ENCODE data around the gene FBLN1.
"Not testable (repeated sequence)": the region's sequence is repeated elsewhere in the genome, so short reads cannot be mapped to it uniquely, and the experiment has no call there.

The FBLN1 gene

DNA sequence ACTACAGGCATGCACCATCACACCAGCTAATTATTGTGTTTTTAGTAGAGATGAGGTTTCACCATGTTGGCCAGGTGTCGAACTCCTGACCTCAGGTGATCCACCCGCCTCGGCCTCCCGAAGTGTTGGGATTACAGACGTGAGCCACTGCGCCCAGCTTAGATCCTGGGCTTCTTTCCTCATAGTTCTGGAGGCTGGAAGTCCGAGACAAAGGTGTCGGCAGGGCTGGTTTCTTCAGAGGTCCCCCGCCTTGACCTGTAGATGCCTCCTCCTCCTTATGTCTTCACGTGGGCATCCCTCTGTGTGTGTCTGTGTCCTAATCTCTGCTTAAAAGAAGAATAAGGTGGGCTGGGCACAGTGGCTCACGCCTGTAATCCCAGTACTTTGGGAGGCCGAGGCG is 44.2 kb upstream of the FBLN1 start:
- Histone ChIP-seq H3K36me3 (ENCODE audit: control insufficient read depth in 2 of 2, insufficient read depth in 1 of 2, low read length in 2 of 2) (no peaks in the 10 kb centered on the region), H3K9me3 (ENCODE audit: control insufficient read depth, insufficient read depth, low read depth, low read length) (no peaks in the 10 kb centered on the region), H3K4me1 (ENCODE audit: control insufficient read depth, insufficient read depth, low read length) (no peaks in the 10 kb centered on the region), H3K4me3 (ENCODE audit: low read depth, low read length) (no peak overlapping the region), H3K27ac (ENCODE audit: extremely low read depth, low read depth, low read length) (no peak overlapping the region)
- CTCF ChIA-PET, result no interaction called here
- TF ChIP-seq ZNF548 (tag by site-specific recombination; IDR thresholded peaks at IDR 0.05), result peak; percentile 95
- no peak for TF ChIP-seq ZNF585B (tag by site-specific recombination; IDR thresholded peaks at IDR 0.05)
- POLR2A ChIA-PET, result no interaction called here

DNA sequence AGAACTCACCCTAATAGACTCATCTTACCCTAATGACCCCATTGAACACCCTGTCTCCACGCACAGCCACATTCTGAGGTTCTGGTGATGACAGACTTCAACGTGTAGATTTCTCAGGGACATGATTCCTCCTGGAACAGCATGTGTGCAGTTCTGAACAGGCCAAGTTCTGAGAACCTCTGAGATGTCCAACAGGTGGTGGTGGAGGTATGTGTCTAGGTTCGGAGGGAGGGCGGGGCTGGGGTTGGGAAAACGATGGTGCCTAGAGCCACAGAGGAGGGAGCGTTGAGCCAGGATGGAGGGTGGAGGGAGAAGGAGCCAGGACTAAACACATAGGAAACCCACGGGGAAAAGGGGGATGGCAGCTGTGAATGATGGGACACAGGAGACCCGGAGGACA is 43.4 kb upstream of the FBLN1 start:
- no peaks in the 10 kb centered on the region for H3K4me1 ChIP-seq (ENCODE audit: control insufficient read depth, insufficient read depth, low read length)

DNA sequence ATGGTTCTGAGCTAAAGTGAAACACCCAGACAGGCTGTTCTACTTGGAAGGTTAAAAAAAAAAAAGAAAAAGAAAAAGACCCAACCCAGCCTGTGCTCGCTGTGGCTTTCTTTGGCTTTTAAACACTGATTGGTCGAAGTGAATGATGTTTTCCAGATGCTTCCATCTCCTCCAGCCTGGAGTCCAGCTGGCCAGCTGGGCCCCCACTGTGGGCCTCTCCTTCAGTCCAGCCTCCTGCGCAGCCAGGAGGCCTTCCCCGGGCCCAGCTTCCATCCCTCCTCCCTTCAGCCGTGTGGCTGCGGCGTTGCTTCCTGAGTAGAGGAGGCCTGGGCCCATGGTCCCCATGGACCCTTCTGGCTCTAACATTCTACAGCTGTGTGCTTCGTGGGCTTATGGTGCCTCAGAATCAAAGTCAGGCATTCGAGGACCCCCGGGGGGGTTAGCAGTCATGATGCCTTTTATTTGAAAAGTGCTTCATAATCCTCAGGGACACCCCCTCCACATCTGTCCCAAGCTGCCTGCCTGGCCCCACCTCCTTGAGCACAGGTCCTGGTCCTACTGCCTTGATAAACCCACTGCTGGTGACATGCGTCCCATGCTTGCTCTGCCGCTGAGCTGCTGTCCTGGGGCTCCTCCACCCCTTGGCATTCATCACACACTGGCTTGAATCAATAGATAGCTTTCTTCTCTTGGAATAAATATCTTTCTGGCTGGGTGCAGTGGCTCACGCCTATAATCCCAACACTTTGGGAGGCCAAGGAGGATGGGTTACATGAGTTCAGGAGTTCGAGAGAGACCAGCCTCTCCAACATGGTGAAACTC is 42.2 kb upstream of the FBLN1 start:
- ChIA-PET POLR2A (no interaction called here), CTCF (interaction anchor here (0.6 kb wide), 1 partner anchor 92 kb away, joined by 4 read pairs; no protein-coding TSS in a partner anchor)
- TF ChIP-seq KLF7 (tag by site-specific recombination; IDR thresholded peaks at IDR 0.05; ENCODE audit: borderline replicate concordance), result no peak
- TF ChIP-seq BCL11A (tag by site-specific recombination; IDR thresholded peaks at IDR 0.05; ENCODE audit: low read depth), result no peak
- no peak for TF ChIP-seq HOXD13 (CRISPR knock-in tag; IDR thresholded peaks at IDR 0.05; ENCODE audit: borderline replicate concordance)
- H3K36me3 ChIP-seq (ENCODE audit: control insufficient read depth in 2 of 2, insufficient read depth in 1 of 2, low read length in 2 of 2), result no peaks in the 10 kb centered on the region
- H3K9me3 ChIP-seq (ENCODE audit: control insufficient read depth, insufficient read depth, low read depth, low read length), result no peaks in the 10 kb centered on the region
- no peak overlapping the region for H3K27ac ChIP-seq (ENCODE audit: extremely low read depth, low read depth, low read length)
- no peaks in the 10 kb centered on the region for H3K4me1 ChIP-seq (ENCODE audit: control insufficient read depth, insufficient read depth, low read length)
- H3K4me3 ChIP-seq (ENCODE audit: low read depth, low read length), result no peak overlapping the region

More for the DNA sequence above, 43.4 kb upstream of the FBLN1 start:
- Histone ChIP-seq H3K9me3 (ENCODE audit: control insufficient read depth, insufficient read depth, low read depth, low read length) (no peaks in the 10 kb centered on the region), H3K36me3 (ENCODE audit: control insufficient read depth in 2 of 2, insufficient read depth in 1 of 2, low read length in 2 of 2) (no peaks in the 10 kb centered on the region), H3K4me3 (ENCODE audit: low read depth, low read length) (no peak overlapping the region), H3K27ac (ENCODE audit: extremely low read depth, low read depth, low read length) (no peak overlapping the region)
- peak; percentile 68 for TF ChIP-seq SCRT2 (tag by site-specific recombination; IDR thresholded peaks at IDR 0.05)
- no peak for TF ChIP-seq ZNF843 (tag by site-specific recombination; IDR thresholded peaks at IDR 0.05)
- peak; percentile 59; the same call in 1 of the 2 replicates for TF ChIP-seq SCRT1 (tag by site-specific recombination; IDR thresholded peaks at IDR 0.05; ENCODE audit: borderline replicate concordance)
- ChIA-PET CTCF (no interaction called here), POLR2A (no interaction called here)

DNA sequence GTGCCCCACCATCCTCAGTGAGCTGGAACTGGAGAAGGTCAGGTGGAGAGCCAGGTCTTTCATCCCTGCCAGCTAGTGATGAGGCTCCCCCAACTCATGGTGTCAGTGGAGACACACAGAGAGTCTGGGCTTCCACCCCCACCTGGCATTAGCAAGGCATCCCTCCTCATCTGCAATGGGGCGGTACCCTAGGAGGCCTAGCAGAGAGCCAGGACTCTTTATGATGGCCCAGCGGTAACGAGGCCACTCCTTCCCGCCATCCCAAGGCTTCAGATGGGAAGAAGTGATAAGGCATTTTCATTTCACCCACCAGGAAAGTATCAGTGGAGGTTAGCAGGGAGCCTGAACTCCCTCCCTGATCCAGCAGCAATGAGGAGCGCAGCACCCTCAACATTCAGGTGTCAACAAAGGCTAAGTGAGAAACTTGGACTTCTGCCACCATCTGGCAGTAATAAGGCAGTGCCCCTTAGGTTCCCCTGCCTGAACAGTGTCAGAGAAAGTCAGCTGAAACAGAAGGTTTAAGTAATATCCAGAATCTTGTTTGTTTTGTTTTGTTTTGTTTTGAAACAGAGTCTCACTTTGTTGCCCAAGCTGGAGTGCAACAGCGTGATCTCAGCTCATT is 40.5 kb upstream of the FBLN1 start:
- Histone ChIP-seq H3K27ac (ENCODE audit: extremely low read depth, low read depth, low read length) (no peak overlapping the region), H3K4me1 (ENCODE audit: control insufficient read depth, insufficient read depth, low read length) (no peaks in the 10 kb centered on the region), H3K4me3 (ENCODE audit: low read depth, low read length) (no peak overlapping the region), H3K36me3 (ENCODE audit: control insufficient read depth in 2 of 2, insufficient read depth in 1 of 2, low read length in 2 of 2) (no peaks in the 10 kb centered on the region), H3K9me3 (ENCODE audit: control insufficient read depth, insufficient read depth, low read depth, low read length) (no peaks in the 10 kb centered on the region)
- CTCF ChIA-PET, result interaction anchor here (0.6 to 1.2 kb wide), 5 partner anchors 20 to 197 kb away, joined by 3 read pairs; no protein-coding TSS in a partner anchor
- POLR2A ChIA-PET, result no interaction called here
- TF ChIP-seq SP7 (tag by site-specific recombination; IDR thresholded peaks at IDR 0.05) (peak; percentile 59; the same call in 1 of the 2 replicates), ZNF610 (tag by site-specific recombination; IDR thresholded peaks at IDR 0.05; ENCODE audit: borderline replicate concordance) (peak; percentile 54; the same call in 1 of the 2 replicates)
- TF ChIP-seq, protein P1, sequence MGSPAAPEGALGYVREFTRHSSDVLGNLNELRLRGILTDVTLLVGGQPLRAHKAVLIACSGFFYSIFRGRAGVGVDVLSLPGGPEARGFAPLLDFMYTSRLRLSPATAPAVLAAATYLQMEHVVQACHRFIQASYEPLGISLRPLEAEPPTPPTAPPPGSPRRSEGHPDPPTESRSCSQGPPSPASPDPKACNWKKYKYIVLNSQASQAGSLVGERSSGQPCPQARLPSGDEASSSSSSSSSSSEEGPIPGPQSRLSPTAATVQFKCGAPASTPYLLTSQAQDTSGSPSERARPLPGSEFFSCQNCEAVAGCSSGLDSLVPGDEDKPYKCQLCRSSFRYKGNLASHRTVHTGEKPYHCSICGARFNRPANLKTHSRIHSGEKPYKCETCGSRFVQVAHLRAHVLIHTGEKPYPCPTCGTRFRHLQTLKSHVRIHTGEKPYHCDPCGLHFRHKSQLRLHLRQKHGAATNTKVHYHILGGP (tag by site-specific recombination; IDR thresholded peaks at IDR 0.05), result no peak

DNA sequence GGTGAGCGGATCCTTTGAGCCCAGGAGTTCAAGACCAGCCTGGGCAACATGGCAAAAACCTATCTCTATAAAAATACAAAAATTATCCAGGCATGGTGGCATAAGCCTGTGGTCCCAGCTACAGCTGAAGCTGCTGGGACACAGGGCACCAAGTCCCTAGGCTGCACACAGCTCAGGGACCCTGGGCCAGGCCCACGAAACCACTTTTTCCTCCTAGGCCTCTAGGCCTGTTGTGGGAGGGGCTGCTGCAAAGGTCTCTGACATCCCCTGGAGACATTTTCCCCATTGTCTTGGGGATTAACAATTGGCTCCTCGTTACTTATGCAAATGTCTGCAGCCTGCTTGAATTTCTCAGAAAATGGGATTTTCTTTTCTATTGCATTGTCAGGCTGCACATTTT is 39.0 kb upstream of the FBLN1 start:
- H3K4me1 ChIP-seq (ENCODE audit: control insufficient read depth, insufficient read depth, low read length); POLR2A ChIA-PET; H3K9me3 ChIP-seq (ENCODE audit: control insufficient read depth, insufficient read depth, low read depth, low read length); H3K36me3 ChIP-seq (ENCODE audit: control insufficient read depth in 2 of 2, insufficient read depth in 1 of 2, low read length in 2 of 2); H3K27ac ChIP-seq (ENCODE audit: extremely low read depth, low read depth, low read length); H3K4me3 ChIP-seq (ENCODE audit: low read depth, low read length): not testable (repeated sequence)
- CTCF ChIA-PET, result interaction anchor here (0.6 kb wide), 1 partner anchor 187 kb away, joined by 3 read pairs; no protein-coding TSS in a partner anchor
- TF ChIP-seq ZNF585B (tag by site-specific recombination; IDR thresholded peaks at IDR 0.05), result peak; percentile 96

Measured in HEK293 (cell line).